Putamen (tissue), 1 donor: ENCODE data around the gene BORCS5.

Experiments
- DNase-seq: peaks from one replicate; pipeline ENCODE4 v3.0.0-alpha.2; 2016; ENCODE audit warnings: low spot score

BORCS5 gene

GRCh38 chr12:12518464-12518845 is 161.6 kb downstream of the BORCS5 start:
- no peak for DNase-seq

GRCh38 chr12:12518919-12519318 is 162.0 kb downstream of the BORCS5 start:
- DNase-seq, result no peak
